D341Med (cell line): ENCODE results near the gene GIMAP2.
"Not testable (repeated sequence)": the region's sequence is repeated elsewhere in the genome, so short reads cannot be mapped to it uniquely, and the experiment has no call there.

Experiments
- DNase-seq: peaks from one replicate; pipeline ENCODE4 v3.0.0; 2012; ENCODE audit warnings: low spot score

The GIMAP2 gene

GRCh38 chr7:150685219-150686029 is at the start of gene GIMAP2:
TSS of gene GIMAP2 (plus strand) at chr7:150685706. CDS start at chr7:150687060, 1,354 bp downstream.
- DNase-seq, result no peak

GRCh38 chr7:150641854-150642253 is 43.7 kb upstream of the GIMAP2 start:
- DNase-seq, result no peak

DNA sequence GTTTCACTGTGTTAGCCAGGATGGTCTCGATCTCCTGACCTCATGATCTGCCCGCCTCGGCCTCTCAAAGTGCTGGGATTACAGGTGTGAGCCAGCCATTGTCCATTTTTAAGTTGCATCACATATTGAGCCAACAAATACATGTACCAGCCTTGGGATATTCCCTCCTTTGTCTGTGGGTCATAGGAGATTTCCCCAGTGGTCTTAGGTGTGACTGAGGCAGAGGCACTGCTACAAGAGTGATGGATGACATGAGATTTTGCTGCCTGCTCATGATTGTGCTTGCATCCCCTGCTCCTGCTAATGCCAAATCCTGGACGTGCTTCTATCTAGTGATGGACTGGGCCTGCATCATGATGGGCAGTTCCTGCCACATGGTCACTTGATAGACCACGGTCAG is 42.6 kb upstream of the GIMAP2 start:
- DNase-seq, result no peak

- no peak for DNase-seq
Measured at GRCh38 chr7:150645259-150646020, 40.1 kb upstream of the GIMAP2 start.

DNA sequence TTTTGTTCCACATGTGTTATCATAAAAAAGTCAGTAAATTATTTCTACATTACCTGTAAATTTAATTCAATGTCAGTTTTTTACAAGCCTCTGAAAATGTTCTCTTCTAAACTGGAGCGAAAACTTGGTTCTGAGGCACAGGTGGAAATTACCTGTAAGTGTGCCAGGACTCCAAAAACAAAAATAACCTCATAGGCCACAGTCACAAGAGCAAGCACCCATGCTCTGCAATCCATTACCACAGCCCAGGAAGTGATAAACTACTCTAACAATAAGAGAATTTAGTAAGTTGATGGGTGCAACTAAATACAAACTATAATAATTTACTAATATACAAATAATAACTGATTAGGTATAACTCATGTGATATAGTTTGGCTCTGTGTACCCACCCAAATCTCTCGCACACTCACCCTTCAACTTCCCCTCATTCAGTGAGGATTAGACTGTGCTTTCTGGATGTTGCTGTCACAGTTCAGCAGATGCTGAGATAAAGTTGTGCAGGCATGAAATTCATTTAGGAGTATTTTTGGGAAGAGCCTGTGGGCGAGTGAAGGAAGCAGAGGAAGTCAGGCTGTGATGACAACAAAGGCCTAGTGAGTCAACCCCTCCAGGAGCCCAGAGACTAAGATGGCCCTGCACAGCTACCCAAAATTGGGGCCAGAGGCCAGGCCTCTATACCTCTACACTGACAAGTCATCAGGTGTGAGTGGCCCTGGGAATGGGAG is 37.0 kb upstream of the GIMAP2 start:
- no peak for DNase-seq

DNA sequence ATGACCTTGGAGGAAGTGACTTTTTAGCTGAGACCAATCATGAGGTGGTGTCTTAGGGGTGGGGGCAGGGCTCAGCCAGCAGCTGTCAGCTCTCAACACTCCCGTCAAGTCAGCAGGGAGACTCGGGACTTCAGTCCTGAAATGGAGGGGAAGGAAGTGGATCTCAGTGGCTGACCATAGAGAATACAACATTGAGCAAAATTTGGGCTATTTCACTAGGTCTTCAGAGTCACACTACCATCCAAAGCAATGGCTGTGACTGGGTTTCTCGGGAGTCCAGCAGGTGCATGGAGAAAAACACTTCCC is 36.5 kb upstream of the GIMAP2 start:
- DNase-seq, result no peak

DNA sequence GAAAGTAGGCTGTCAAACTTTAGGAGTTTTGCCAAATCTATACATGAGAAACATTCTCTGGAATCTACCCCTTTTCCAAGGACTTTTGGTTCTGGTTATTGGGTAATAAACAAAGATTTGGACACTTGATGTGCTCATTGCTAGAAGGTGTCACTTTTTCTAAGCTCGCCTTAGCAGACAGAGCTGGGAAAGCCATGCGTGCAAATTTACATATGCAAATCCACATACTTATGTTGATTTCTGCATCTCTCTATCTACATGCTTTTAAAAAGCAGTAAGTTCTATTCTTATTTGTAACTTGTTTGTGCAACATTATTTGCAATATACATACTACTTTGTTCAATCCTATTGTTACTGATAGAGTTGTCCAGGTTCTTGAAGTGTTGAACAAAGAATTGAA is 30.8 kb upstream of the GIMAP2 start:
- no peak for DNase-seq

- no peak for DNase-seq
Measured at GRCh38 chr7:150656047-150656446, 29.5 kb upstream of the GIMAP2 start.

DNA sequence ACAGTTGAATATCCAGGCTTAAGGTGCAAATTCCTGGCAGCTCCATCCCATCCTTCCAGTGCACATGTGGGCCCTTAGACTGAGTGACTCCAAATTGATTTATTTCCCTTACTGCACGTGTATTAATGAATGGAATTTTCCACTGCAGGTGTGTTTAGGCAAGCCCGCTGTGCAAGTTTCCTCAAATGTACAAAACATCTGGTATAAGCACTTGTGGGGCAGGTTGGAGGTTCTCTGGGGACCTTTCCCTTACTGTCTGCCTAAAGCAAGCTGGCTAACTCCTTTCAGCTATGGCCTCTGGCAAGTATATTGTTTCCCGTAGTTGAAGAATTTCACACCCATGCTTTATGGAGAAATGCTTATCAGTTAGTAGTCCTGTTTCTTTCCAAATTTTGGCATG is 28.0 kb upstream of the GIMAP2 start:
- no peak for DNase-seq

DNA sequence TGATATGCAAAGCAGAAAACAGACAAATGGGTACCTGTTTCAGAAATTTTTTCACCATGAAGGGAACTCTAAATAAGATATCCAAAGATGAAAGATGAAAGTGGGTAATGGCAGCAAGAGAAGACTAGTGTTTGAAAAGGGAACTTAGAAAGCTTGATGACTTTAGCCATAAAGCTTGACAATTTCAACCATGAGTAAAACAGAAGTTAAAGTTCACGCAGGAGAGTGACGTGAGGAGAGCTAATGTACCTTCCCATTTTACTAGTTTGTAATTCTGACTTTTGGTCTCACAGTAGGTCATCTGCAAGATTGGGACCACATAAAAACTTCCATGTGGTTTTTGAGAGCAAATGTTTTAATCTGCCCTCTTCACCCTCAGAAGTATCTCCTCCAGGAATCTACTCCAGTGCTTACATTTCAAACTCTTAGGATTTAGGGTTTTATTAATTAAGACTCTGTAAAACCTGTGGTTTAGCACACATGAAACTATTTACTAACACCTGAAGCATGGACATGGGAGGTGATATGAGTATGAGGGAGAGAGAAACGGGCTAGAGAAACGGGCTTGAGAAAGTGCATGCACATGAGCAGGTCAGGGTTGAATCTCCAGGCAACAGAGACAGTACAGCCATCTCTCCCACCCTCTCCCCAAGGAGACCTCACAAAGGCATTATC is 24.4 kb upstream of the GIMAP2 start:
- no peak for DNase-seq

DNA sequence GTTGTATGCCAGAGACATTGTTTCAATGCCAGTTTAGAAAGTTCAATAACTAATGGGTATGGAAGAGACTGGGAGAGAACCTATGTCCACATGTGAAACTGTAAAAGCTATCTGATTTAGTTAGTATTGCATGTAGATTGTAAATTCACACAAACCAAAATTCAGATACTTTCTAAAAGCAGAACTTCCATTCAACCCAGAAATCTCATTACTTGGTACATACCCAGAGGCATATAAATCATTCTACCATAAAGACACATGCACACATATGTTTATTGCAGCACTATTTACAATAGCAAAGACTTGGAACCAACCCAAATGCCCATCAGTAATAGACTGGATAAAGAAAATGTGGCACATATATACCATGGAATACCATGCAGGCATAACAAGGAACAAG is 22.7 kb upstream of the GIMAP2 start:
- DNase-seq, result not testable (repeated sequence)

DNA sequence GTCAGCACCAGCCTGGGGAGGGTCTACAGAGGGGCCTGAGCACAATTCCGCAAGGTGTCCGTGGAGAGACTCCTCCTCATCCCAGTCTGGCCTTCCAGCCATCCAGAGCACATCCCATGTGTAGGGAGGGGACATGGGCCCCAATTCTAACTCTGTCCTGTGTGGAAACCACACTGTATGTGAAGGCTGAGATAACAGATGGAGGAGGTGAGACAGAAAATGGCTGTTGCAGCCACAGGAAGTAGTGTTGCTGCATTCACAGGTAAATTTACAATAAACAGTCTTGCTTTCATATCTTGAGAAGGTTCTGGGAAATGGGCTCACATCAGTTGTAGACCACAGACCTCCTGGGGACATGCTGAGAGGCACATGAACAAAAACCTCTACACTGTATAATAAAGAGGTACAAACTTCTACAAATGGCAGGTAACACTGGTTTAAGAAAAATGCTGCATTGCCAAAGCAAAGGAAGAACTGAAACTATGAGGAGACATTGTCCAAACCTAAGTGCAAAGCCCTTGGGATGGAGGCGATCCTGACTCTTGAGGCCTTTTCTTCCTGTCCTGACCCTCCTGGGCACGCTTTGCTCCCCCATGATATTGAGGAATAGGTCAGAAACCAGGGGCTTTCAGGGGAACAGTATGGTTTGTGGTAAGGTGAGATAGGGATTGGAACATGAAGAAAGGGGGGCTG is 21.6 kb upstream of the GIMAP2 start:
- no peak for DNase-seq

- DNase-seq, result no peak
Measured at GRCh38 chr7:150665089-150665748, 20.3 kb upstream of the GIMAP2 start.

DNA sequence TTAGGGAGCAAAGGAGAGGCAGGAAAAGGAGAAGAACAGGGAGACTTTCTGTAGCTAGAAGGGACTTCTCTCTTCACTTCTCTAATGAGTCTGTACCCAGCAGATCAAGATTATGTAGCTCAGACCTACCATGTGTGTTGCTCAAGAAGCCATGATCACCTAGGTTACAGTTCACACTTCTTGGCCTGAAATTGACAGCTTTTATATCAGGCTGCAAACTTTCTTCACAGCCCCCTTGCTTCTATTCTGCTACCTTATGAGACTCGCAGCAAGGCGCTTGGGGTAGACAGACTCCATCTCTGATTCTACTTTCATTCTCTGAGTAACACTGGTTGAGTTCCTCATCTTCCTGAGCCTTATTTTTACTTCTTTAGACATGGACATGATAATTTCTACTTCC is 19.6 kb upstream of the GIMAP2 start:
- no peak for DNase-seq

DNA sequence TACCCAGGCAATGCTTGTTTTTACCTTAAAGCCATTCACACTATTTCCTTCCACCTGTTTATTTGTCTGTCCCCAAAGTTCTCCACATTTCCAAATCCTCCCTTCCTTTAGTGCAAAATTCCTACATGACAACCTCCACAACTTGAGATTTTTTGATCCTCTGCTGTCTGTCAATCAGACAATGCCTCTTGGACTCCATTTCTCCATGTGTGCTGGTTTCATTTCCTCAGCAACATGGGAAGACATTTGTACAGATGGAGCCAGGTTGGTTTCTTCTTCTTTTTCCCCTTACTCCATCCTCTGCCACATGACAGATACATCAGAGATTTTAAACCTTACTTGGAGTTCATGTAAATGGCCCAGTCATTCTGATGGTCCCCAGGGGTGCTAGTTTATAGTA is 19.1 kb upstream of the GIMAP2 start:
- DNase-seq, result no peak

GRCh38 chr7:150668472-150668911 is 17.0 kb upstream of the GIMAP2 start:
- no peak for DNase-seq

GRCh38 chr7:150668977-150669376 is 16.5 kb upstream of the GIMAP2 start:
- DNase-seq, result no peak

GRCh38 chr7:150671798-150672585 is 13.5 kb upstream of the GIMAP2 start:
- DNase-seq, result not testable (repeated sequence)

GRCh38 chr7:150675714-150676113 is 9.8 kb upstream of the GIMAP2 start:
- DNase-seq, result no peak

GRCh38 chr7:150676276-150676675 is 9.2 kb upstream of the GIMAP2 start:
- DNase-seq, result not testable (repeated sequence)
